HG03066 (cell line): Measurements from ENCODE around the gene TAX1BP1.

Experiments used
- ATAC-seq: cut with Tn5 transposase; IDR thresholded peaks from one replicate; pipeline ENCODE4 v1.9.1; 2021; ENCODE audit warnings: low read depth; ENCODE audit not compliant: unreplicated experiment

Gene TAX1BP1

GRCh38 chr7:27777662-27778061 is 37.7 kb downstream of the TAX1BP1 start:
- no peak for ATAC-seq

- no peak for ATAC-seq
These were observed 39.9 kb downstream of the TAX1BP1 start for GRCh38 chr7:27779873-27780272.

DNA sequence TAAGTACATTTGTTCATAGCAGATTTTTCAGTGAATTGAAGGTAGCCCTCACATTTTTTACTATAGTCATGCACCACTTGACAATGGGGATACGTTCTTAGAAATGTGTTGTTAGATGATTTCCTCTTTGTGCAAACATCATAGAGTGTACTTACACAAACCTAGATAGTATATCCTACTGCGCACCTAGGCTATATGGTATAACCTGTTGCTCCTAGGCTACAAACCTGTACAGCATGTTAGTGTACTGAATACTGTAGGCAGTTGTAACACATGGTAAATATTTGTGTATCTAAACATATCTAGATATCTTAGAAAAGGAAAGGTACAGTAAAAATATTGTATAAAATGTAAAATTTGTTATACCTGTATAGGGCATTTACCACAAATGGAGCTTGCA is 41.2 kb downstream of the TAX1BP1 start:
- ATAC-seq: no peak

GRCh38 chr7:27782849-27783248 is 42.9 kb downstream of the TAX1BP1 start:
- ATAC-seq: no peak

DNA sequence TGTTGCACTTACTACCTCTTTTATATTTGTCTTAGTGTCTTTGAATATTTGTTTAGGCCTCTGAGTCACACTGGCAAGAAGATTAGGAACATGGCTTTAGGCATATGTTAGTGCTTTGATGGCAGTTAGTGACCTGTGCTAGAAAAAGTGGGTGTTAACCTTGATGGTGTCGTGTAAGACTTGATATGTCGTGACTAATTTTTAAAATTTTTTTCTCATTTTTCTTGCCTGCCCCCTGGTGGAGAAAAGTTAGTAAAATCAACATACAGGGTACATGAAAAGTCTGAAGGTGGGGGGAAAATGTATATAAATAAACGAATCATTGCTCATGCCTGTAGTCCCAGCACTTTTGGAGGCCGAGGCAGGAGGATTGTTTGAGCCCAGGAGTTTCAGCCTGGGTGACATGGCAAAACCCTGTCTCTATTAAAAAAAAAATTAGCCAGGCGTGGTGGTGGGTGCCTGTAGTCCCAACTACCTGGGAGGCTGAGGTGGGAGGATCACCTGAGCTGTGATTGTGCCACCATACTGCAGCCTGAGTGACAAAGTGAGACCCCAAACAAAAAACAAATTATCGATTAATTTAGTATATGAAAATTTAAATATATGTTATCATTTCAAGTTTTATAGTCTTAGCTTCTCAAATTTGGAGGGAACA is 44.6 kb downstream of the TAX1BP1 start:
- ATAC-seq: no peak

- no peak for ATAC-seq
These were observed 48.5 kb downstream of the TAX1BP1 start for GRCh38 chr7:27788437-27788836.

GRCh38 chr7:27793780-27794179 is 53.8 kb downstream of the TAX1BP1 start:
- no peak for ATAC-seq

DNA sequence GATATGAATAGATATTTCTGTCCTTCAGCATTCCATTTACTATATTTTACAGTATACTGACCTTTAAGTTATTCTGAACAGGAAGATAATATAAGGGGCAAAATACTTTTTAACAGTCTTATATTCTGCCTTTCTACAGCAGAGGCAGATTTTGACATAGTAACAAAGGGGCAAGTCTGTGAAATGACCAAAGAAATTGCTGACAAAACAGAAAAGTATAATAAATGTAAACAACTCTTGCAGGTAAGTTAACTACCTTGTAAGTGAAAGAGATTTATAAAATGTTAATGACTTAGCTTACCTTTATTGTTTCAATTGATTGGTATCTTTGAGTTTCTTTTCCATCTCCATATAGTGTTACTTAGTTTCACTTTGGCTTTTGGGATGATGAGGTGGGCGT is 56.0 kb downstream of the TAX1BP1 start:
- no peak for ATAC-seq

DNA sequence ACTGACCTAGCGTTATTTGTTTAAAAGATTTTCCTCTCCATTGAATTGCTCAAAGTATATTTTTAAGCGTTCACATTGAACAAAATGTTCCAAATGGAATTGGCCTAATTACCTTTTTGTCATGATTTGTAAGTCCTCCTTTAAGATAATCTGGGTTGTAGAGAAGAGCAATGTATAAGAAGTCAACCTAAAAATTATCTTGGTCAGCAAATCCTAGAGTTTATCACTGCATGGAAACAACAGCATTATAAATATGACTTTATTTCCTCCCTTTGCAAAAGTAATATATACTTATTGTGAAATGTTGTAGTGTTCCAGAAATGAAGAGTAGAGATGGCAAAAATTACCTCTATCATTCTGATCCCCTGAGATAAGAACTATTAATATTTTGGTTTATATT is 59.2 kb downstream of the TAX1BP1 start:
- no peak for ATAC-seq

DNA sequence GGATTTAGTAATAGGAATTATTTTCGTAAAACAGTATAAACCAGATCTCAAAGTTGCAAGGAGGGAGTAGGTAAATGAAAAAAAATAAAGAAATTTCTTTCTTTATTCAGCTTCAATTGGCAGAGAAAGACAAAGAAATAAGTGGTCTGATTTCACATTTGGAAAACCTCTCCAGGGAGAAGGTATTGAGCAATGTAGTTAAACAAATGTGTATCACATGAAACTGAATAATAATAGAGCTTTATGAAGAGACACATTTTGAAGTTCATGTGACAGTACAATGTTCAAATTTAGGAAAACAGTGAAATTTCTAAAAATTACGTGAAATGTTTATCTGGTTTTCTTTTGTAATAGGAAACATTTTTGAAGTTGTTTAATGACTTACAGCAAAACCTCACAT is 63.0 kb downstream of the TAX1BP1 start:
- ATAC-seq: no peak

DNA sequence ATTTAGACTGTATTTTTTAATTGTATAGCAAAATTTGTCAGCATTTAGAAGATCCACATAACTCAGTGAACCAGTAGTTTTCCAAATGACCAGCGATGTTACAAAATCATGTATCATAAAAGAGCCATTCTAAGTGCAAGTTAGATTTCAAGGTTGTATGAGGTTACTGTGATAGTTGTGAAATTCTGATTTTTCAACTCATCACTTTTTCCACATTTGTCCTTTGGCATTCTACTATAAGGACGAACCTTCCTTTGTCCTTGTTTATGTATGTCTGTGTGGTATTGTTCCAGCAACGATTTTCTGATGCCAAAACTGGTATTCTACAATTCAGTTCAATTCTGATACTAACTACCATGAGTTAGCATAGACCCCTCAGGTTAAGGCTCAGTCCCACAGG is 64.2 kb downstream of the TAX1BP1 start:
- ATAC-seq: no peak

DNA sequence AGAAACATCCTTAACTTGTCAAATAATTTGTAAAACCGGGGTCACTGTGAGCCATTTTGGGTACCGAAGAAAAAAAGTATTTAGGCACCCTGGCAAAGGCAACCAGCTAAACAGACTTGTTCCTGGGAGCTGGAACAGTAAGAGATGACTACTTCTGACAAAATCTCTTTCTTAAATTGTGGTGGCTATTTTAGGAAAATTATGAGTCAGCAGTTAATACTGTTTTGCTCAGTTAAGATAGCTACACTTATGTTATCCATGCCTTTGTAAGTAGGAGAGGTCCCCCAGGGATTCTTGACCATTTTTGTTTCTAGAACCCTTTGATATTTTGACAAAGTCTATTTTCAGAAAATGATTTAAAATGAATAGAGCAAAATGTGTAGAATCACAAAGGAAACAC is 68.7 kb downstream of the TAX1BP1 start:
- no peak for ATAC-seq

DNA sequence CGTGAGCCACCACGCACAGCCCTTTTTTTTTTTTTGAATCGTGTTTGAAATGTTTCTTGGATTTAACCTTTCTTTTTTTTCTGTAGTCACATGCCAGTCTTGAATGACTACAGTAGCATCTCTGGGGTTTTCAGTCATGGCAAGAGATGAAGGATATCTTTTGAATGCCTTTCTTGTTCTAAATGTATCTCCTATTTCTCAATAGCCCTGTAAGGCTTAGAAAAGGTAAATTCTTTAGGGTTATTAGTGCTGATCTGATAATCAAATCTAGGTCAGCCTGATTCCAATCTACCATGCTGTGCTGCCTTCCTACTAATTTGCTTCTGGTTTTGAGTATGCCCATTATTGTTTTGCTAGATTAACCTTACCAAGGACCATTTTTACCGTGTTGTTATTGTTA is 70.2 kb downstream of the TAX1BP1 start:
- ATAC-seq: no peak

DNA sequence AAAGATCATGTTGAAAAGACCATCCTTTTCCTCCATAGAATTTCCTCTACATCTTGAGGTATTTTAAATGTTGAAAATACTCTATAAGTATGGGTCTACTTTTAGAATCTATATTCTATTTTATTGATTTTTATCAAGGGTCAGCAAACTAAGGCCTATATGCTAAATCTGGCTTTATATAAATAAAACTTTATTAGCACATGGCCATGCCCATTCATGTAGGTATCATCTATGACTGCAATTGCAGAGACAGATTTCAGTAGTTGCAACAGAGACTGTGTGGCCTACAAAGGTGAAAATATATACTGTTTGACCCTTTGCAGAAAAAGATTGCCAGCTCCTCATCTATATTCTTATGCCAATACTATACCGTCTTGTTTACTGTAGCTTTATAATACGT is 72.7 kb downstream of the TAX1BP1 start:
- no peak for ATAC-seq

DNA sequence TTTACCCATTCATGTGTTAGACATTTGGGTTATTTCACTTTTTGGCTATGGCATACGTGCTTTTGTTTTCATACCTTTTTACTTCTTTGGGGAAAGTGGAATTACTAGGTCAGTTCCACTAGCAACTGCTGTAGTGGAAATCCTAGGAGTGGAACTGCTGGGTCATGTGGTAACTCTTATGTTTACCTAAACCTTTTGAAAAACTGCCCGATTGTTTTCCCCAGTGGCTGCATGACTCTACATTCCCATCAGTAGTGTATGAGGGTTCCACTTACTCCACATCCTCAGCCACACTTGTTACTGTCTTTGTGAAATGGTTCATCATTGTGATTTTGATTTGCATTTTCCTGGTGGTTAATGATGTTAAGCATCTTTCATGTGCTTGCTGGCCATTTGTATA is 82.3 kb downstream of the TAX1BP1 start:
- ATAC-seq: no peak

- ATAC-seq: no peak
These were observed 85.9 kb downstream of the TAX1BP1 start for GRCh38 chr7:27825891-27826290.

DNA sequence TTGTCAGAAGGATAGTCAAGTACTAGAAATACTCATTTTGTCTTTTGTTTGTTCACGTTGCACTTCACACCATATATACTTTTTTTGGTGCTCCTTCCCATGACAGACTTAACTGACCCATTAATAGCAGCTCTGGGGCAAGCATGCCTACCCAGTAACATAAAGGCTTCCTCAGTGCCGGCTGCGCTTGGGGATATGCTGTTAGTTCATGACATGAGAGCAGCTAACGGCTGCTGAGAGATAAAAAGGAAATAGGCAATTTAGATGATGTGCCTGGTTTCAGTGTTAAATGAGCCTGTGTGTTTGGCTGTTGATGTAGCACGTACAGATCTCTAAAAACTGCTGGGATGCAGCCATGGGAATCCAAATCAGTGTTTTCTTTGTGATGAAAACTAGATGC is 86.4 kb downstream of the TAX1BP1 start:
- no peak for ATAC-seq

GRCh38 chr7:27834179-27834921 is 94.4 kb downstream of the TAX1BP1 start:
- no peak for ATAC-seq

DNA sequence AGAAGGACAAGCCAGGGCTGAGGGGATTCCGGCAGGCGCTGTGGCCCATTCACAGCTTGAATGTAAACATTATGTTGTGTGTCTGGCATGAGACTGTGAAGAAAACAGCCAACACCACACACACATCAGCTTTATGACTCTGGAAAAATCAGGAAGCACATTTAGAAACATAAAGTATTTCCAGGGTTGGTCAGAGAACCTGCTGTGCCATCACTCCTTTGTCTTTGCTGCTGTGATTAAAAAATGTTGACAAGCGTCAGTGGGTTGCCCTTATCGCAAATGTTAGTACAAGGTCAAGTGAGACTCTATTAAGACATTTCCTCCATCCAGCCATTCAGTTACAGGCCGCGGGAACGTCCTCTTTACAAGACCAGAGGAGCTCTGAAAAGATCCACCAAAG is 95.4 kb downstream of the TAX1BP1 start:
- no peak for ATAC-seq

- no peak for ATAC-seq
These were observed 96.6 kb downstream of the TAX1BP1 start for GRCh38 chr7:27836536-27836935.

DNA sequence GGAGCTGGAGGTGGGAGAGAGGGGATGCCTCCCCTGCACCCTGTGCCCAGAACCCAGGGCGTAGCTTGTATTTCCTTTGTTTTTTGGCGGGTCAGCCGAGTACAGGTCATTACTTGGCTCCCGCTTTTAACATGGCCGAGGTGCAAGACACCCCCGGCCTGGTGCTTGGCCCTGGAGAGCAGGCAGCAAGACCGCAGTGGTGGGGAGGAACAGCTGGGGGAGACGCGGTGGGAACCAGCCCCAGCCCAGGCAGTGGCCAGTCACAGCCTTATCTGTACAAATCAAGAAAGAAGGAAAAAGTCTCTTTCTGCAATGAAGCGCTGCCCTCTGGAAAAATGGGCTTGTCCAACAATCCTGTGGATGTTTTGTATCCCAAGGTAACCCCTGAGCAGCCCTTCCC is 99.1 kb downstream of the TAX1BP1 start:
- no peak for ATAC-seq

GRCh38 chr7:27840313-27840712 is 100.4 kb downstream of the TAX1BP1 start:
- no peak for ATAC-seq
